Left renal pelvis (tissue), 4 donors: ENCODE data around the gene POU2AF1. TPM values are rescaled to one million over a fixed set of nuclear protein-coding genes. Genes with fewer than 3 reads are reported as not detected.

ENCODE experiments used
- DNase-seq, 4 donors: peaks; one replicate each; pipeline ENCODE4 v3.0.0-alpha.2; 2013; ENCODE audit warnings: low read depth in 4 of 4, low spot score in 3 of 4
- polyA plus RNA-seq, 4 donors: library from polyadenylated mRNA; unstranded; fragments of 120-200 nt; gene quantifications; one replicate each; pipeline ENCODE4 v1.2.1, GENCODE V29; 2013; ENCODE audit not compliant: insufficient read length in 4 of 4

Gene POU2AF1
- polyA plus RNA-seq, 4 donors: 0.26 to 1.3 (median 0.51) TPM

DNA sequence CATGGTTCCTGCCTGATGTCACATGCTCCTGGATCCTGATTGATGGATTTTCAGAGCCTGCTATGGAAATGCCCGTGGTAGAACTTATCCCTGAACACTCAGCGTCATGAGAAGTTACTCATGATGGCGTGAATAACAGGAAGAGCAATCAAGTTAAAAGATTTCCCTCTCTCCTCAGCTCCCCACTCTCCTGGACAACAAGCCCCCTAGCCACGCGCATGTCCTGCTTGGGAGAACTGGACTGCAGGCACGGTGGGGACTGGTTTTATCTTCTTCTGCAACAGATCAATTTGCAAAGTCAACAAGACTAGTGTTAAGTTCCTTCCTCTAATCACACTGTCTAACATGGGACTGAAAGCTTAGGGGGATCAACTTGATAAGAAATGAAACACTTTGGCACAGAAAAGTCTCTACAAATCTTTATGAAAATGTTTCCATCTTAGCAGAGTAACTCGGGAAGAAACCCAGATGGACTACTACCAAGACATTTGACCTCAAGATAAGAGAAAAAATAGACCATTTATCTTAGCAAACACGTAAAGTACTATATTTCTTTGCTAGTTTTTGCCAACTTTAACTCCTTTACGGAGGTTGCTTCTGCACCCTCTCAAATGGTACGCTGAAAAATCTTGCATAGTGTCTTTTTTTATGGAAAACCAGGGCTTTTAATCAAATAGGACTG is 27.6 kb downstream of the POU2AF1 start:
- DNase-seq: no peak

DNA sequence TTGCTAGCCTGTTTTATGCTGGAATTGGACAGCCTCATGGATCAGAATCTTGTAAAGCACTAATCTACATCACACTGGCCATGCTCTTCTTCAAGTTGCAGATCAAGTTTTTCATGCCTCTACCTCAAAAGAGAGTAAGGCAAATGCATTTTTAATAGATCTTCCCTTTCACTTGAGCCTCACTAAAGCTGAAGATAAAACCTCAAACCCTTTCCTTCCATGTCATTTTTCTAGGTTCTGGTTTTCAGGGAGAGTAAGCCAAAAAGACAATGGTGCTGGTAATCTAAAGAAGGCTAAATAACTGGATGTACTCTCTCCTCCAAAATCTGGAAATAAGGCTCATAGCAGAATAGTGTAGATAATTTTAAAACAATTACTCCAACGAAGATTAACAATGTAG is 28.3 kb downstream of the POU2AF1 start:
- DNase-seq: no peak

DNA sequence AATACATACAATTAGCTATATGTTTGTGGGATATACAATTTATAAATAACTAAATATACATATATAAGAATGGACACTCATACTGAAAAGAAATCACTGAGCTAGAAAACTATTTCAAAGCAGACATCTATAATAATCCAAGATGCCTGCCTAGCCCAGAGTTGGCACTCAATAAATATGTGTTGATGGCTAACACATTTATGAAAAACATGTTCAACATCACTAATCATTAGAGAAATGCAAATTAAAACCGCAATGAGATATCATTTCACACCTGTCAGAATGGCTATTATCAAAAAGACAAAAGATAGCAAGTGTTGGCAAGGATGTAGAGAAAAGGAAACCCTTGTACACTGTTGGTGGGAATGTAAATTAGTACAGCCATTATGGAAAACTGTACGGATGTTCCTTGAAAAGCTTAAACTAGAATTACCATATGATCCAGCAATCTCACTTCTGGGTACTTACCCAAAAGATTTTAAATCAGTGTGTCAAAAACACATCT is 29.8 kb downstream of the POU2AF1 start:
- DNase-seq: no peak

DNA sequence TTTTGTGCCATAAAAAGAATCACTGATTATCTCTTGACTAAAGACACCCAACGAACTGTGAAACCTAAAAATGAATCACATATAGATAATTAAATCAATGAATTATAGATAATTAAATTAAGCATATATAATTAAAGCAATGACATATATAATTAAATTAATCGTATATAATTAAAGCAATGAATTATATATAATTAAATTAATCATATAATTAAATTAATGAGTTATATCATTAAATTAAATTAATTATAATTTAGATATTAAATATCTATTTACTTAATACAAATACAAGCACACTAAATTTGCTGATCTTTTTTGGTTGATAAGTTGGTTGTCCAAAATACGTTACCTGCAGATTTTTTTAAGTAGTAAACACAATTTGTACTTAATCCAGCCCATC is 30.9 kb downstream of the POU2AF1 start:
- no peak for DNase-seq

DNA sequence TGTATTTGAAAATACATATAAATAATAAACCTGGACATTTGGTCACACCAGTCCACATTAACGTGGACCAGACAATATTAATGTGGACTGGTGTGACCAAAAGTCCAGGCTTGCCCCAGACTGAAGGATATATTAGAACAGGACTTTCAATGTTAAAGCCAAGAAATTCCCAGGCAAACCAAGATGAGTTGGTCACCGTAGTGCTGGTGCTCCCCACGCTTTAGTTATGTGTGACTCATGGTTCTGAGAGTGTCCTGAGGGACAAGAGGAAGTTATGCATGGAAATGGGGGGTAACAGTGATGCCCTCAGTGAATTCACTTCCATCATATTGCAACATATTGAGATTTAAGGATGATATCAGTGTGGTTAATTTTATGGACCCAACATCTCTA is 31.4 kb downstream of the POU2AF1 start:
- no peak for DNase-seq

DNA sequence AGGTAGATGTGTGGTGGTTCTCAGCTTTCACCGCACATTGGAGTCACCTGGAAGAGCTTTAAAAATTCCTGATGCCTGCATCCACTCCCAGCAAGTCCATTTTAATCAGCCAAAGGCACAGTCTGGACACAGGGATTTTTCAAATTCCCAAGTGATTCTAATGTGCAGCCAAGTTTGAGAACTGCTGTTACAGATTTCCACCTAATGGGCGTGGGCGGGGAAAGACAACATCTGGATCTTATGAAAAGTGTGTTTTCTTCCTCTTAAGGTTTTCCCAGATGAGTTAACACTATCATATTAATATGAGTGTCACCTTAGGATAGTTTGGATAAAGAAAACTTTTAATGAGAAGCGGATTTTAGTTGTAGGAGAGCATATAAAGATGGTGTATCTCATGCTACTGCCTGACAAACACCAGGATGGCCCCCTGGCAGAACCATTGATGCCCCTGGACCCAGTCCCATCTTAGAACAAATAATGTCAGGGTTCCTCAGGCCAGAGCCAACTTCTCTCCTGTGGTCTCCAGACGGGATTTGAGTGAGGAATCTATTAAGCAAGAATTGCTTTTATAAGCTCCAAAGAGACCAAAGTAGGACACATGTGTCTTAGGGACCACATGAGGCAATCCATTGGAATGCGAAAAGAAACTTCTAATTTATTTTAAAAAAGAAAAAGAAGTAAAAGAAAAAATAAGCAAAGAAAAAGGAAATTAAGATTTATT is 31.9 kb downstream of the POU2AF1 start:
- no peak for DNase-seq

DNA sequence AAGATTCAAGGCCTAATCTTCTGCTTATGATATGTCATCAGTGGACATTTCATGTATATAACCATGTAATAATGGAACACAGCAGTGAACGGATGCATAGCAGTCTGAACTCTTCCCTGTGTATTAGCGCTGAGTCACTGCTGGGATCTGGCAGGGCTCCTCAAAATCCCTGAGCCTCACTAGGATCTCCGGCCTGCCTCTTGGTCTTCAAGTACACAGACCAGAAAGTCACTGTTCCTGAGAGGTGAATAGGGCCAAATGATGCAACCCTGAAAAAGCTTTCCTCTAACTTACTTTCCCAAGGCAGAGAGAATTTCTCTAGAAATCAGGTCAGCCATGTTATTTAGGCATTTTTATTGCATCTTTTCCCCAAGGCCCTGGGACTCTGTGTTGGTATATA is 35.0 kb downstream of the POU2AF1 start:
- no peak for DNase-seq

DNA sequence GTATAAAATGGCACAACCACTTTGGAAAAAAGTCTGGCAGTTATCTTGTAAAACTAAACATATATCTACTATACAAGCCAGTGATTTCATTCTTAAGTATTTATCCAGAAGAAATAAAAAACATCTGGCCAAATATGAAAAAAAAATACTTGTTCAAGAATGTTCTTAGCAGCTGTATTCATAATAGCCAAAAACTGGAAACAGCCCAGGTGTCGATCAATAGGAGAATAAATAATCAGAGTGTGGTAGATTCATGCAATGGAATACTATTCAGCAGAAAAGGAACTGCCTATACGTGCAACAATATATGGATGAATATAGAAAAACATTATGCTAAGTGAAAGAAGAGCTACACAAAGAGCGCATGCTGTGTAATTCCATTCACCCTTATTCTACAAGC is 36.7 kb downstream of the POU2AF1 start:
- no peak for DNase-seq

DNA sequence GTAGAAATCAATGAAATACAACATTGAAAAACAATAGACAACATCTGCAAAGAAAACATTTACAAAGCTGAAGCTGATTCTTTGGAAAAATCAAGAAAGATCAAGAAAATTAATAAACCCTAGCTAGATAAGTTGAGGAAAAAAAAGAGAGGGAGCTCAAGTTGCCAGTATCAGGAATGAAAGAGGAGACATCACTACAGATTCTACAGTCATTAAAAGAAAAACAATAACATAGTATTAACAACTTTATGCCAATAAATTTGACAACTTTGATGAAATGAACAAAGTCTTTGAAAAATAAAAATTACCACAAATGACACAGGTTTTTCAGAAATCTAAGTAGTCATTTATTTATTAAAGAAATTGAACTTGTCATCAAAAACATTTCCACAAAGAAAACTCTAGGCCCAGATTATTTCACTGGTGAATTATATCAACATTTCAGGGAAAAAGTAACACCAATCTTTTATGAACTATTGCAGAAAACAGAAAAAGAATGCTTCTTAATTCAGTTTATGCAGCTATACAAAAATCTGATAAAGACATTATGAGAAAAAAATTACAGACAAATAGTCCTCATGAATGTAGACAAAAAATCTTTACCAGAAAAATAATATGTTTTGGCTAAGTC is 39.2 kb downstream of the POU2AF1 start:
- no peak for DNase-seq

DNA sequence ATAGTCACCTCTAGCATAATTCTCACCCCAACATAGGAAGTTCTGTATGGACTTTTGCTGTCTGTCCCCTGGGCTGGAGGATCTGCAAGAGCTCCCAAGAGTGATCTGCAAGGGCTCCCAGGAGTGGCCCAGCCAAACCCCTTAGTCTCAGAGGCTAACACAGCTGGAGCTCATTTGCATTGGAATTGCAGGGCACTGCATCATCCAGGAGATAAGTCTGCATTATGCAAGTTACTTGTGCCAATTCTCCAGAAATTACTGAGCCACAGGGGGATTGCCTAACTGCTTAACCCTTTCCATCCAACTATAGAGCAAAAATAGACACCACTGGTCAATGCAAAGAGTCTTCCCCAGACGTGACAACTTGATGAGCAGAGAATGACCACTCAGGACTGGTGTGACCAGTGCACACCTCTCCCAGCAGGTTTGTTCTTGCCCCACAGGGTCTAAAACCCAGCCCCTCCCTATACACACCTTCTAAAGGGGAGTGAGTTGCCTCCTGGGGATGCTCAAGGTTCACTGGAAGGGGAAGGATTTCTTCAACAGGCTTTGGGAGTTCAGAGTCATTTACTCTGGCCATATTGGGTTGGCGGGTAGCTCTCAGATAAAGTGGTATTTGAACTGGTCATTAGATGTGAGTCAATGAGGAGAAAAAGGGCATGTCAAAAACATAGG is 42.4 kb downstream of the POU2AF1 start:
- DNase-seq: no peak

DNA sequence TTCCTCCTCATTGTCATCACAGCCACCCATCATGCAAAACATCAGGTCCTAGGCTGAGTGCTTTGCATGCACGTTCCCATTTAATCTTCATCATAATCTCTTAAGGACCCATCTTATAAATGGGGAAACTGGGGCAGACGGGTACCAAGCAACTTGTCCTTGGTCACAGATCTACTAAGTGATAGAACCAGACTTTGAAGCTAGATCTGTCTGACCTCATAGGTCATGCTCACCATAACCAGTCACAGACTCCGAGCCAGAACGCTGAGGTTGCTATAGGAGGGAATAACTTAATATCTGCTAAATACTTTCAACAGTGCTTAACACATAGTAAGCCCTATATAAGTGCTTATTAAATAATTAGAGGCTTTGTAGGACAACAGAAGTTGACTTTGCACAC is 43.0 kb downstream of the POU2AF1 start:
- DNase-seq: no peak

DNA sequence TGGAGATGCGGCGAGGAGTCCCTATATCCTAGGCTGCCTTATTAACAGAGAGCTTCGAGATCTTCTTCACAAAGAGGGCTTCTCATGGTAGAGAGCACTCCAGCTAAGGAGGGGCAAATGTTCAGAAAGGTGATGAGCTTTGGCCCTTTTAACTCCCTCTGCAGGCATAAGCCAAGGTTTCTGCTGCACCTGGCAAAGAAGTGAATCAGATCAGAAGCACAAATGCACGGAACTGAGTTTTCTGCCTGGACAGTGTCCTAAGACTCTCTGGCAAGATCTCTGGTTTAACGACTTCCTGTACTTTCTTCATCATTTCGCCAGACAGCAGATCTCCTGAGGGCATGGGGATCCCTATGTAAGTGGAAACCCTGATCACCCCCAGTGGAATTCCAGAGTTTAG is 43.5 kb downstream of the POU2AF1 start:
- DNase-seq: no peak

DNA sequence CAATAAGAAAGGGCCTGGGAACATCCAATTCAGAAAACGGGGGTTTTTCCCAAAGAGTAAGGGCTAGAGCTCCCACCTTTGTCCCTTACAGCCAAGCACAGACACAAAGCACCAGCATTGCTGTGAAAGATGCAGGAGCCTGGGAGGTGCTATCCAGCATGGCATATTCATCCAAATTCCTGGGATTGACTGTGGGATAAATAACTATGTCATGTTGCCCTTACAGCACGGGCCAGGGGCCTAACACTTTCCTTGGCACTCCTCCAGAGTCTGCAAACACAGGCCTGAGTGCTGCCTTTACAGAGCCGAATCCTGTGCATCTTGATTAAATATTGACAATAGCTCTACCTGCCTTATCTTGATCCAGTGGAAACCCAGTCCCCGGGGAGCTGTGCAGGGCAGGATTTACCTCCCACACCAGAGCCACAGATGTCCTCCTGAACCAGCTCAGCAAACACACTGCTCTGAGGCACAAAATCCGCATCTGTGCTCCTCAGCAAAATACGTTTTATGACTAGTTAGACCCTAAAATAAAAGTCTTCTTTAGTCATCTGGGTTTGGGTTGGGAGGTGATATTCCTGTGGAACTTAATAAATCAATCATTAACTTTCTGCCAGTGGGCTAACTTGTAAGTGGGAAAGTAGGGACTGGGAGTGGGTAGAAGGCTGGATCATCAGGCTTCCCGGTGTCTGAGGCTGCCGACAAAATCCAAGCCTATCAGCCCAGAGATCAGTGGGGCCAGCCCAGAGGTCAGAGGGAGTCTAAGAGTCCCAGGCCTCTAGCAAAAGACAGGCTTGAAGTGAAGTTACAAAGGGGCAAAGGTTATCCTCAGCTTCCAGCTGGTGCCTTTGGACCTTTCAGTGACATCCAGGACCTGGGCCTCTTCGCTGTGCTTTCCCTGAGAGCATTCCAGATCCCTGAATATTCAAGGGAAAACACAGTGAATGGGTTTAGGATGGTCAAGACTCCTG is 44.3 kb downstream of the POU2AF1 start:
- no peak for DNase-seq

DNA sequence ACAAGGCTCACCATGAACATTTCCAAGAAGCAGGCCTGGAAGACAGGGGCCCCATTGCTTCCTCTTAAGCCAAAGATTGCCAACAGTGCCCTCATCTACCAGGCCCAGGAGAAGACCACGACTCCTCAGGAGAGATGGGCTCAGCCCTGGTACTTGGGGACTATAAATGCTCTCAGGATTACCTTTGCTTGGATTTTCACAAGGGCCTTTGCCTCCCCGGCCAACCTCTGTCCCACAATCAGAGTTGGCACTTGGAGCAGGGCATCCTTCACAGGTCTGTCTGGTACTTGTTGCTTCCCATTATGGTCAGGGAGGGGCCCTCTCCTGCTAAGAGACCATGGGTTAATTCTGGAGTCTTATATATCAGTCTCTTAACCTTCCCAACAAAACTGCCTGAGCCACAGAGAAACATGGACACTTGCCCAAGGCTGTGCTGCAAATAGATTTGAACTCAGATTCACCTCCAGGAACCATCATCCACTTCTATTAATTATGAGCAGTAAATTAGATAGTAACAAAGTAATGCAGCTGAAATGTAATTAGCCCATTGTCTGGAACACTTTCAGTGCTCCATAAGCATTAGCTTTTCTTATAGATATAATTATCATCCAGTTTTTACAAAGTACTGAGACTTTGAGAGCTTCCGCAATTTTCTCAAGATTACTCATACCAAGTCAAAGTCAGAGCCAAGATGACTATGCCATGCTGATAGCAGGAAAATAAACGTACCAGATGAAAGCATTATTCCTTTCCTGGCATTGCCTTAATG is 47.2 kb downstream of the POU2AF1 start:
- no peak for DNase-seq

DNA sequence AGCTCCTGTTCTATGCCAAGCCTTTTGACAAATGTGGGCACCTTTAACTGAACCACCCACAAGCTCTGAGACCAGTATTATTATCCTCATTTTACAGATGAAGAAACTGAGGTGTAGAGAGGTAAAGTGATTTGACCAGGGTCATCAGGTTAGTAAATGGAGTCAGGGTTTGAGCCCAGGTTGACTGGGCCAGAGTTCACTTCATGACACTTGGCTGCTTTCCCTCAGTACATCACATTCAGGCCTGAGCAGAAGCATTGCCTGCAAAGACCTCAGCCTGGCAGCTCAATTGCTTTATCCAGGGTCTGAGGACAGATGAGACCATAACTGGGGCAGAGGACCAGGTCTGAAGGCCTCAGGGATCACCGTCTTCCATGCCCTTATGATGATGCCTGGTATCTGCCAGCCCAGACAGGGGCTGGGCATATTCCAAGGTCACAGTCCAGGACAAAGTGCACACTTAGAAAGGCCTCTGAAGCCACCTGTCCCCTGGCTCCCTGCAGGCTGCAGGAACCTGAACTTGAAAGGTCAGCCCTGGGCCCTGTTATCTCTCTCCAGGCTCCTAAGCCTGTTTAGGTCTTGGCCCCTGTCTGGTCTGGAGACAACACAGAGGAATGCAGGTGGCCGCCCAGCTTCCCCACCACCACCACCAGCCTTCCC is 48.7 kb downstream of the POU2AF1 start:
- DNase-seq: no peak

DNA sequence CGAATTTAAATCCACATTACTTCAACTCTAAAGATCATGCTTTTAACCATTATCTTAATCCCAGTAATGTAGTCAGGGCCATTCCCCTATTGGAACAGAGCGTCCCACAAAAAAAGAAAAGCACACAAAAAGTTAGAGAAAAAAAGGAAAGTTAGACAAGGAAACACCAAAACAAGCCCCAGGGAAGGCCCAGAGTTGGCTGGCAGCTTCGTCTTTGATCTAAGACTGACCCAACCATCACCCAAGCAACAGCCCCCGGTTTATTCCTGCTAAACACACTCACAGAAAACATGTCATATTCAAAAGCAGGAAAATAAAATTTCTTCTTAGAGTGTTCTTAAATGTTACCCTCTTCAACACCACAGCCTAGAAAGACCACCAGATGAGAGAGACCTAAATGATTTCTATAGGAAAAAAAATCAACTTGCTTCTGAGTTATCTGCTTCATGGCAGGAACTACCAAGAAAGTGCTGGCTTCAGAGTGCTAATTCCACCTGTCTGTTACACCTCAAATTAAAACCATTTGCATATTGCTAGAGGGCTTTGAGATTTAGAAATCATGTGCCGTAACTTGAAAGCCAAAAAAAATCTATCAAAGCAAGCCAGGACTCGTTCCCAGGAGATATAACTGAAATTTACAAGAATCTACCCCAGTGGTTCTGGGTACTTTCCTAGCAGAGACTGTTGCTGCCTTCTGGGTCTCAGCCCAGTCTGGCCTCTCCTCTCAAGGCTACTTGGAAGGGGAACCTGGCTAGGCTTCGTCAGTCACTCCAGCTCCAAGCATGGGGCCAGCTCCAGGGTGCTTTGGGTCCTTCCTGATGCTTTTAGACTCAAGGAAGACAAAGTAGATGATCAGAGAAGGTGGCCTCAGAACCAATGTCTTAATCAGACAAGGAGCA is 49.5 kb downstream of the POU2AF1 start:
- no peak for DNase-seq

DNA sequence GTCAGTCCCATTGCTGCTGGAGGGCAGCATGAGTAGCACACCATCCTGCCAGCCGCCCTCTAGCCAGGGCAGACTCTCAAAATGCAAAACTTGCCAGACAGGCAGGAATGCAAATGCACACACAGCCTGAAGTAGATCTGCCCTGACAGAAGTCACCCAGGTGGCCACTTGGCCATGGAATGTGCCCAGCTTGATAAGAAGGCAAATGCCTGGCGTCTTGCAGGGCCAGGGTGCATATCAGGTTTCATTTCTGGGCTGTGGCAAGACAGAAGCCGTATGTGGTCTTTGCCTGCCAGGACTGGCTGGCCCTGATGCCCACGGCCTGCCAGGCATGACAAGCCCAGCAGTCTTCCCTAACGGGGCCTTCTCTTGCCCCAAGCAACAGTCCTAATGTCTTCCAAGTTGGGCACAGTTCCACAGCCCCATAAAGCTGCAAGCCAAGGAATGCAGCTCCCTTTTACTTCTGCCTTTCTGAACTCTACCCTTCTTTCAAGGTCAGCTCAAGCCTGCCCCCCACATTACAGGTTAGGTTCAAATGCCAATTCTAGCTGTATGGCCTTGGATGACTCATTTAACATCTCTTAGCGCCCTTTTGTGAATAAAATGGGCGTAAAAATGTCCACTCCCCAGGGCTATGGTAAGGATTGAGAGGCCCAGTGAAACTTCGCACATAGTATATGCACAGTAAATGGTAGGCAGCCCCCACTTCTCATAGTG is 51.0 kb downstream of the POU2AF1 start:
- no peak for DNase-seq
